Testis (tissue), 2 donors: Measurements from ENCODE around the gene SLC29A3.

Source experiments
- POLR2A ChIP-seq: fragments of 450-650 bp; IDR thresholded peaks from one replicate; pipeline ENCODE4 v1.6.1; 2017; ENCODE audit warnings: antibody characterized with exemption, mild to moderate bottlenecking, moderate library complexity
- TF ChIP-seq, protein P1 (sequence below), 3 experiments: fragments of 450-650 bp in 2 of 3; fragments of 200-600 bp in 1 of 3; sonication (generic) in 1 of 3; IDR thresholded peaks; one replicate each; pipeline ENCODE4 v1.5.1; 2016 to 2019; ENCODE audit warnings: antibody characterized with exemption in 3 of 3, mild to moderate bottlenecking in 2 of 3, moderate library complexity in 1 of 3

GRCh38 chr10:71354776-71355175 is 35.7 kb downstream of the SLC29A3 start:
- TF ChIP-seq, protein P1, sequence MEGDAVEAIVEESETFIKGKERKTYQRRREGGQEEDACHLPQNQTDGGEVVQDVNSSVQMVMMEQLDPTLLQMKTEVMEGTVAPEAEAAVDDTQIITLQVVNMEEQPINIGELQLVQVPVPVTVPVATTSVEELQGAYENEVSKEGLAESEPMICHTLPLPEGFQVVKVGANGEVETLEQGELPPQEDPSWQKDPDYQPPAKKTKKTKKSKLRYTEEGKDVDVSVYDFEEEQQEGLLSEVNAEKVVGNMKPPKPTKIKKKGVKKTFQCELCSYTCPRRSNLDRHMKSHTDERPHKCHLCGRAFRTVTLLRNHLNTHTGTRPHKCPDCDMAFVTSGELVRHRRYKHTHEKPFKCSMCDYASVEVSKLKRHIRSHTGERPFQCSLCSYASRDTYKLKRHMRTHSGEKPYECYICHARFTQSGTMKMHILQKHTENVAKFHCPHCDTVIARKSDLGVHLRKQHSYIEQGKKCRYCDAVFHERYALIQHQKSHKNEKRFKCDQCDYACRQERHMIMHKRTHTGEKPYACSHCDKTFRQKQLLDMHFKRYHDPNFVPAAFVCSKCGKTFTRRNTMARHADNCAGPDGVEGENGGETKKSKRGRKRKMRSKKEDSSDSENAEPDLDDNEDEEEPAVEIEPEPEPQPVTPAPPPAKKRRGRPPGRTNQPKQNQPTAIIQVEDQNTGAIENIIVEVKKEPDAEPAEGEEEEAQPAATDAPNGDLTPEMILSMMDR (IDR thresholded peaks at IDR 0.05): no peak
- TF ChIP-seq POLR2A: no peak
